ENCODE measurements around the gene EIF3A.

The EIF3A gene

DNA sequence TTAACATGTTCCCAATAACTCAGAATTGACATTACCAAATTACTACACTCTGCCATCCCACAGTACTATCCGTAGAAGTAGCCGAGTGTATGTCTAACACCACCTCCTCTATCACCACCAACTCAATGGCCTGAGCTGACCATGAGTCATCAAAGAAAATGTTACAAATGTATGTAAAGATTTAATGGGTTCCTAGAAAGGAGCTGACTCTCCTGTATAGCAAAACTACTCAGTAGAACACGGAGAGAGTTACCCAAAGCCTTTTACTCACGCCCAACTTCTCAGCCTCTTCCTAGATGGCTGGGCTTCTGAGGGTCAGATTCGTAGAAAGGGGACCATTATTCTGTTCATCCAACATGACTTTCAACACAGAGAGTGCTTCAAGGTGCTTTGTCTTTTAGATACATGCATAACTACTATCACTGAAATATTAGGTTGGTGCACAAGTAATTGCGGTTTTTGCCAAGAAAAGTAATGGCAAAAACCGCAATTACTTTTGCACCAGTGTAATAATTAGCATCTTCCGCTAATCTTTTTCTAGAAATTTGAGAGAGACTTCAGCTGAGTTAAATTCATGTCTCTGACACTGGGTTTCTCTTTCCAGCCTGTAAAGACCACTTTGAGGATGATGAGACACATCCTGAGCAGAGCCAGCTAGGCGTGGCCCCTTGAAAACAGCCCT is 75.1 kb downstream of the EIF3A start:
- DNase-seq, result no peak

DNA sequence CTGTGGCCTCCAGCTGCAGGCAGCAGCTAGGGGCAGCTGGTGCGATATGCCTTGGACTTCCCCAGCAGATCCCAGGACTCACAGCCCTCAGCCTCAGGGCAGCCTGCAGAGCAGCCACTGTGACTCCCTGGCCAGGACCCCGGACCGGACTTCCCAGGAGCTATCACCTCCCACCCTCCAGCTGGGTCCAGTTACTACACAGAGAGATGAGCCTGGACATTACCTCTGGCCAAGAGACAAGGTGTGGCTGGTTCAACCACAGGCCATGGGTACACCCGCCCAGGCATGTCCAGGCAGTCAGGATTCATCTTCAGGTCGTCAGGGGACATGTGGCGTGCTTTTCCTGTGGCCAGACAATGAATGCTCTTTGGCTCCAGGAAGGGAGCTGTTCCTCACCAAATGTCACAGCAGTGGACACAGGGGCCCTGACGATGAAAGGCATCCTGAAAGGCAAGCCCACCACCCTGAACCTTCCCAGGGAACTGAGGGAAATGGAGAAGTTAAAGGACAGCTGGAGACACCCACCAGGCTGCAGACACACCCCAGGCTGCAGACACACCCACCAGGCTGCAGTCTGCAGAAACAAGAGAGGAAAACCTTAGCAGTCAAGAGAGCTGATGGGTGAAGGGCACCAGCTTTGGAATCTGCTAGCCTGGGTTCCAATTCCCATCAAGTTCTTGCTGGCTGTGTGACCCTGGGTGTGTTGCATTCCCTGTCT is 76.9 kb downstream of the EIF3A start:
- no peak for DNase-seq

DNA sequence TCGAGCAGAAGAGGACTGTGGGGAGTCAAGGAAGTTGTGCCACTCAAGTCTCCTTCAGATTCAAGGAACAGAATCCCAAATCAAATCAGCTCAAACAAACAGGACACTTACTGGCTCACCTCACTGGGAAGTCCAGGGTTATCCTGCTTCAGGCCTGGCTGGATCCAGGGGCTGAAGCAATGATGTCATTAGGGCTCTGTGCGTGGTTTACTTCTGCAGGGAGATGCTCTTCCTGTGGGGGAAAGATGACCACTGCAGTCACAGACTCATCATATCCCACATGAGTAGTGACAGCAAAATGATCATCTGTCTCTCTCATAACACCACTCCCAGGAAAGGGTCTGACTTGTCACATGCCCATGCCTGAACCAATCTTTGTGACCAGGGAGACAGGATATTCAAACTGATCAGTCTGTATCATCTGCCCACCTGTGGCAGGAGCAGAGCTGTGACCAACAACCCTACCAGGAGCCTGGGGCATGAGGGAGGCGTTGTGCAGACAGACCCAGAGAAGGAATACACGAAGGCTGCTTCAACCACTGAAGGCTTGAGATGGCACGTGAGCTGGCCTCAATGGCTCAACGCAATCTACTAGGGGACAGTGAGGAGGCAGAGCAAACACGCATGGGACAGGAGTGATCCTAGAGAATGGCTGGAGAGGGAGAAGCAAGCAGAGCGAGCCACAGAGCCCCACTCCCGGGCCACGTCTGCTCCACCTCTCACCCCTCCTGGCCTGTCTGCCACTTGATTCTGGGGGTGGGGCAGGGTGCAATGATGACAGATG is 78.7 kb downstream of the EIF3A start:
- DNase-seq, result no peak

DNA sequence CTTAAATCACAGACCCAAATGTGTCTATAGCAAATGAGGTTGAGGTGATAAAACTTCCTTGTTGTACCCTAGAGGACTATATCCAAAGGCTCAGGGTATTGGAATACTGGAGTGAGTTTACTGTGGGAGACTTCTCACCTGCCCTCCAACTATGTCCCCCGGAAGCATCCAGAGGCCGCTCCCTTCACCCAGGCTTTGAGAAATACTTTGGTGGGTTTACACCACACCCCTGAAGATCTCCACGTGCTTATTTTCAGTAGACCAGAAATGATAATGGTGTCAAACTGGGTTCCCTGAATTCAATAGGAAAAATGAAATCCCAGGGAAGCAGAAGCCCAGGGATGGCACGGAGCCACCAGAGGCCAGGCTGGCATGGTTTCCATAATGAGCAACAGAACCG is 82.4 kb downstream of the EIF3A start:
- DNase-seq, result no peak

DNA sequence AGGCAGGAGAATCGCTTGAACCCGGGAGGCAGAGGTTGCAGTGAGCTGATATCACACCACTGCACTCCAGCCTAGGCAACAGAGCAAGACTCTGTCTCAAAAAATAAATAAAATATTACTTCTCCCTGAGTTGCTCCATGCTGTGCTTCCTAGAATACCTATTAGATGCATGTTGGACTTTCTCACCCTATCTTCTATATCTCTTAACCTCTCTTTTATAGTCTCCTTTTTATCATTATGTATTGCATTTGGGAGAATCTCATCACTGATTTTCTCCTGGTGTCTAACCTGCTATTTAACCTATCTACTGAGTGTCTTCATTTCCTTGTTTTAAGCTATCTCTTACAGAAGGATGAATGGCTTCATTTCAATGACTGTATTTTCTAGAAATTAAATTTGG is 83.2 kb downstream of the EIF3A start:
- no peak for DNase-seq

GRCh38 chr10:118995739-118996138 is 84.9 kb downstream of the EIF3A start:
- DNase-seq, result no peak

- DNase-seq, result no peak
These were observed 86.3 kb downstream of the EIF3A start for GRCh38 chr10:118994321-118994720.

- DNase-seq, result no peak
These were observed 87.4 kb downstream of the EIF3A start for GRCh38 chr10:118993214-118993613.

DNA sequence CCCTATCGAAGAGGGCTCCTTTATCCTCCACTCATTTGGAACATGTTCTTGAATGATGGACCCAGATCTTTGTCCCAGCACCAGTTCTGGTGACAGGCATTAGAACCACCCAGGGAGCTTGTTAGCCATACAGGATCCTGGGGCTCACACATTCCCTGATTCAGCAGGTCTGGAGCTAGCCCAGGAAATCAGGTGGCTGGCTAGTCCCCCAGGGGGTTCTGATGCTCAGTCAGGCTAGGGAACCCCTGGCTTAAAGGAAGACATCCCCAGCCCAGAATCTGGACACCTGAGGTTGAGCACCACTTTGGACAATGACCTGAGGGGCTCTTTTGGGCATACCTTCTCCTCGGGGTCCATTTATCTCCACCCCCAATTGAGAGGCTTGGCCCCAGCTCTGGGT is 88.1 kb downstream of the EIF3A start:
- DNase-seq, result no peak

- DNase-seq, result peak in 1 of 2 experiments; percentile 3
These were observed 90.3 kb downstream of the EIF3A start for GRCh38 chr10:118990326-118990725.

GRCh38 chr10:118986815-118987790 is 93.5 kb downstream of the EIF3A start:
- DNase-seq, result no peak

GRCh38 chr10:118985576-118985975 is 95.0 kb downstream of the EIF3A start:
- DNase-seq, result no peak
